DND-41 (cell line): ENCODE data around the gene SLCO2A1.
A peak's percentile ranks its signal among the peaks of the same experiment; 100 is the strongest.

Source experiments
- ATAC-seq: fragments of 200-7000 bp; cut with Tn5 transposase; 3 replicates; pipeline ENCODE4 v1.9.1; 2021; ENCODE audit warnings: low read depth; ENCODE audit not compliant: insufficient read depth
- DNase-seq: peaks from one replicate; pipeline ENCODE4 v3.0.0-alpha.2; 2020
- H2AFZ ChIP-seq: 2 replicates; pipeline ENCODE4 v1.6.0; 2012; ENCODE audit warnings: low read depth, low read length
- H3K27ac ChIP-seq: 2 replicates; pipeline ENCODE4 v1.5.1; 2012; ENCODE audit warnings: low read length, inconsistent platforms
- H3K27me3 ChIP-seq: fragments of 200-600 bp; sonication (generic); 2 replicates; pipeline ENCODE4 v1.6.0; 2012; ENCODE audit warnings: low read length, mild to moderate bottlenecking, inconsistent platforms; ENCODE audit not compliant: insufficient read depth, poor library complexity
- H3K36me3 ChIP-seq: 2 replicates; pipeline ENCODE4 v1.5.1; 2012; ENCODE audit warnings: low read length, inconsistent platforms; ENCODE audit not compliant: insufficient read depth
- H3K4me1 ChIP-seq: 2 replicates; pipeline ENCODE4 v1.5.1; 2012; ENCODE audit warnings: mild to moderate bottlenecking, low read length; ENCODE audit not compliant: insufficient read depth
- H3K4me2 ChIP-seq: 2 replicates; pipeline ENCODE4 v1.6.0; 2012; ENCODE audit warnings: mild to moderate bottlenecking, moderate library complexity, low read length, inconsistent platforms; ENCODE audit not compliant: insufficient read depth
- H3K4me3 ChIP-seq, 2 experiments: fragments of 200-600 bp in 1 of 2; shearing (Covaris generic) in 1 of 2; 2 replicates each; pipeline ENCODE4 v1.5.1; 2012 to 2016; ENCODE audit warnings: inconsistent platforms in 2 of 2, low read length in 2 of 2, mild to moderate bottlenecking in 2 of 2, low read depth in 1 of 2, moderate library complexity in 1 of 2
- H3K79me2 ChIP-seq: 2 replicates; pipeline ENCODE4 v1.6.0; 2012; ENCODE audit warnings: low read length, inconsistent platforms; ENCODE audit not compliant: insufficient read depth
- H3K9ac ChIP-seq: 2 replicates; pipeline ENCODE4 v1.6.0; 2012; ENCODE audit warnings: low read depth, mild to moderate bottlenecking, inconsistent platforms, low read length, moderate library complexity
- H3K9me3 ChIP-seq: 2 replicates; pipeline ENCODE4 v1.5.1; 2012; ENCODE audit warnings: low read length, moderate library complexity, mild to moderate bottlenecking, inconsistent platforms; ENCODE audit not compliant: insufficient read depth, severe bottlenecking
- H4K20me1 ChIP-seq: 2 replicates; pipeline ENCODE4 v1.6.0; 2012; ENCODE audit warnings: low read length; ENCODE audit not compliant: insufficient read depth
- CTCF ChIP-seq: IDR thresholded peaks from 2 replicates; pipeline ENCODE4 v1.5.1; 2012; ENCODE audit warnings: borderline replicate concordance, low read length, moderate library complexity, mild to moderate bottlenecking; ENCODE audit not compliant: poor library complexity, severe bottlenecking; ENCODE audit errors: extremely low read depth
- EZH2 ChIP-seq: IDR thresholded peaks from 3 replicates; pipeline ENCODE4 v1.6.1; 2012; ENCODE audit warnings: borderline replicate concordance, low read depth, mild to moderate bottlenecking, moderate library complexity, low read length, inconsistent platforms; ENCODE audit not compliant: severe bottlenecking

SLCO2A1 gene

GRCh38 chr3:133928903-133929607 lies 100.7 kb downstream of the SLCO2A1 start:
- ATAC-seq (no peak), DNase-seq (no peak)
- H2AFZ ChIP-seq: no peak overlapping the region
- no peaks in the 10 kb centered on the region for H3K27me3 ChIP-seq
- no peak overlapping the region for H3K4me2 ChIP-seq
- no peak overlapping the region for H3K9ac ChIP-seq
- no peak overlapping the region for H3K4me3 ChIP-seq
- H3K9me3 ChIP-seq: no peaks in the 10 kb centered on the region
- TF ChIP-seq CTCF (no peak), EZH2 (no peak)
- H4K20me1 ChIP-seq: no peaks in the 10 kb centered on the region
- H3K4me1 ChIP-seq: no peaks in the 10 kb centered on the region
- H3K27ac ChIP-seq: no peak overlapping the region
- H3K79me2 ChIP-seq: no peaks in the 10 kb centered on the region
- no peaks in the 10 kb centered on the region for H3K36me3 ChIP-seq

GRCh38 chr3:133928136-133928893 lies 101.4 kb downstream of the SLCO2A1 start:
- Histone ChIP-seq H3K9ac (no peak overlapping the region), H2AFZ (no peak overlapping the region), H3K79me2 (no peaks in the 10 kb centered on the region)

GRCh38 chr3:133927540-133928066 lies 102.1 kb downstream of the SLCO2A1 start:
- H4K20me1 ChIP-seq: no peaks in the 10 kb centered on the region
- no peaks in the 10 kb centered on the region for H3K9me3 ChIP-seq
- H3K36me3 ChIP-seq: no peaks in the 10 kb centered on the region
- no peaks in the 10 kb centered on the region for H3K4me1 ChIP-seq
- no peak overlapping the region for H2AFZ ChIP-seq
- DNase-seq (no peak), ATAC-seq (no peak)
- TF ChIP-seq CTCF (peak; percentile 37), EZH2 (no peak)
- H3K4me3 ChIP-seq: no peak overlapping the region
- no peak overlapping the region for H3K9ac ChIP-seq
- no peaks in the 10 kb centered on the region for H3K27me3 ChIP-seq
- H3K27ac ChIP-seq: no peak overlapping the region
- H3K4me2 ChIP-seq: no peak overlapping the region
- no peaks in the 10 kb centered on the region for H3K79me2 ChIP-seq

More at GRCh38 chr3:133928136-133928893, 101.4 kb downstream of the SLCO2A1 start:
- no peak overlapping the region for H3K4me2 ChIP-seq
- H4K20me1 ChIP-seq: no peaks in the 10 kb centered on the region
- ATAC-seq: no peak
- no peaks in the 10 kb centered on the region for H3K27me3 ChIP-seq
- H3K36me3 ChIP-seq: no peaks in the 10 kb centered on the region
- H3K4me3 ChIP-seq: no peak overlapping the region
- H3K4me1 ChIP-seq: no peaks in the 10 kb centered on the region
- no peak overlapping the region for H3K27ac ChIP-seq
- DNase-seq: no peak
- no peaks in the 10 kb centered on the region for H3K9me3 ChIP-seq
- TF ChIP-seq CTCF: no peak
